Stimulated activated CD4-positive, alpha-beta T cell treated with anti-CD3 and anti-CD28 coated beads, Interleukin-1b, Interleukin-23, amount 100 ng/mL, for 1 hour (primary cell): ENCODE data around the gene SLC9A9.

Source experiments
- DNase-seq, 2 donors: peaks; one replicate each; pipeline ENCODE4 v3.0.0-alpha.2; 2020; ENCODE audit warnings: low read depth in 2 of 2

SLC9A9 gene

GRCh38 chr3:143757691-143758090 lies 90.6 kb downstream of the SLC9A9 start:
- no peak for DNase-seq

DNA sequence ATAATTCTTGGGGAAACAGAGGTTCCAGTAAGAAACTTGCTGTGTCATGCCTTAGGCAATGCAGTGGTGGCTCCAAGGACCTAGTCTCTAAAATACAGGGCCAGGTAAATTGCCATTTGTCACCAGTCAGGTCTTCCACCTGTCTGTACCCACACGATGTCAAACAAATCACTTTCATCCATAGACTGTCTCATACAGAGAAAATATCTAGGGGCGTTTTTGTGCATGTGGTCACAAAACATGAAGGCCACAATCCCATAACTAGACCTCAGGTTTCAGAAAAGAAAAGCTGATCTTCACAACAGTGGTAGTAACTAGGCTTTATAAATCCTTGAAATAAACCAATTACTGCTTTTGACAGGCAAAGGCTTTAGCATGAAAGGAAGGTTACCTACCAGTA lies 92.3 kb downstream of the SLC9A9 start:
- DNase-seq: no peak

GRCh38 chr3:143754090-143754489 lies 94.2 kb downstream of the SLC9A9 start:
- no peak for DNase-seq

GRCh38 chr3:143753456-143753855 lies 94.8 kb downstream of the SLC9A9 start:
- DNase-seq: no peak

- no peak for DNase-seq
Measured at GRCh38 chr3:143753006-143753405, 95.3 kb downstream of the SLC9A9 start.

GRCh38 chr3:143751643-143752178 lies 96.6 kb downstream of the SLC9A9 start:
- DNase-seq: no peak

DNA sequence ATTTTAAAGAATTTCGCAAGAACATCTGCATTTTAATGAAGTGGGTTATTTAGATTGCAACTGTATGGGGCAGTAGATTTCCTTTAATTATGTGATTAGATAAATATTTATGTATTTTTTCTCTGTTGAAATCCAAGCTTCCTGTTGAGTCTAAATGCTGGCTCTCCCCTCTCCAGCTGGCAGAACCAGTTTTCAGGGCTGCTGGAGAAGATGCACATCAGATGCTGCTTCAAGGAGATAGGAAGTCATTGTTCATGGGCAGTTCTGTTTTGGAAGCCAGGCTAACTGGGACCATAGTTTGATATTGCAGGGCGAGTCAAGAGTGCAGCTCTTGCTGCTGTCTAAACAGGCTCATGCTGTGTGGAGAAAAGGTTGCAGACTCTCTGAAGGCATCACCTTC lies 97.4 kb downstream of the SLC9A9 start:
- DNase-seq: no peak

DNA sequence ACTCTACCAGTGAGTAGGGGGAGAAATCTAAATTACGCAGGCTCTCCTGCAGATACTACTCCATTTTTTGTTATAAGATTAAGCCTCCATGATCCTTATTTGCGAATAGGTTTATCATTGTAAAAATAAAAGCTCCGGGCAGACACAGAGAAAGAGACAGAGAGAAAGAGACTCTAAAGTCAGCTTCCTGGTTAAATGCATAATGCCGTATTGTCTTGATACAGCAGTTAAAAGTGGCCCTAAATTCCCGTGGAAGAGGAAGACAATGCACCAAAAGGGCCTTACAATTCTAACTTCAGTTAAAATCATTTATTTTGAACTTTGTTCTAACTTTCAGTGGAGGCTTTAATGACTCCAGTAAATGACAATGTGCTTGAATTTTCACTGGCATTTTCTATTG lies 98.3 kb downstream of the SLC9A9 start:
- DNase-seq: no peak

GRCh38 chr3:143737065-143737464 lies 111.2 kb downstream of the SLC9A9 start:
- DNase-seq: no peak

GRCh38 chr3:143736205-143736997 lies 111.9 kb downstream of the SLC9A9 start:
- no peak for DNase-seq

- DNase-seq: no peak
Measured at GRCh38 chr3:143731776-143732175, 116.5 kb downstream of the SLC9A9 start.

GRCh38 chr3:143731320-143731719 lies 116.9 kb downstream of the SLC9A9 start:
- no peak for DNase-seq

GRCh38 chr3:143727391-143727790 lies 120.9 kb downstream of the SLC9A9 start:
- DNase-seq: no peak

DNA sequence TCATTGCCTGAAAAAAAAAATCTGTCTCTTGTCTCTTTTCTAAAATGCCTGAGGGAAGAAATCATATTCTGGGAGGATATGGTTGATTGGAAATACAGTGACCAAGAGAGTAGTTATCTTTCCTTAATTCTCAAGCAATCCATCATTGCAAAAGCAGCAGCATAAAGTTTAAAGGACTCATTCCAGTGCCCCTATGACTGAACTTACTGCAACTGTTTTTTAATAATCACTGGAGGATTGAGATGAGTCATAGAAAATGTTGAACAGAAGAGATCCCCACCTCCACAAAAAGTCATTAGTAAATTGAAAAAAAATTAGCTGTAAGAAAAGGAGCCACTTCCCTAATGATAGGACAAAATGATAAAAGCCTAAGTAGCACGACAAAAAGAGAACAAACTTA lies 121.5 kb downstream of the SLC9A9 start:
- DNase-seq: no peak

DNA sequence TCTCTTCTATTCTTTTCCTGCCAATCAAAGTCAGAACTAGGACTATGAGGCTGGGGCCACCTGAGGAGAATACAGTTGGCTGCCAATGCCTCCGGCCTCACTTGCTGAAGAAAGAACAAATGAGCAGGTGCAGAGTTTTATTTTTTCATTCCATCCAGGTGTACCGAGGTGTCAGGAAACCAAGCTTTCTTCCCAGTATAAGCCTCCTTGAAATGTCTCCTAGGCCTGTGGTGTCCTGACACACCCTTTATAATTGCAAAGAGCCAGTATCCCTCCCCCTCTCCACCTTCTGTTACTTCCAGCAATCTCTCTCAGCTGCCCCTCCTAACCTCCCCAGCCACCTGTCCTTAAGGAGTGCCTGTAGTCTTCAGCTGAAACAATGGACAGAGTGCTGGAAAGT lies 127.9 kb downstream of the SLC9A9 start:
- DNase-seq: no peak

GRCh38 chr3:143718463-143718862 lies 129.8 kb downstream of the SLC9A9 start:
- no peak for DNase-seq

DNA sequence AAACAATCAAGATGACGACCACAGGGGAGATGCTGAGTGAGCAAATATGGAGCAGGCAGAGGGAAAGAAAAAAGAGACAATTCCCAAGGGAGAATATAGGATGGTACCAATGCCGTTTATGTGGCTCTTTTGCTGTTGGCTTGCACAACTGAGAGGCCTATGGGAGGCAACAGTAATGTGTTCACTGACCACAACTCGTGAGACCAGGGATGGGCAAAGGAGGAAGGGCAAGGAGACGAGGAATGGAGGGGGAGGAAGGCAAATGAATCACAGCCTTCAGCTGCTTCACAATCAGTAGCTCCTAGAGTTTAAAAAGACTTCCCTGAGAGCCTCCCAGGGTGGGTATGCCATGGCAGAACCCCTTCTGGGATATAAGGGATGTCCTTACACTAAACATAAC lies 131.5 kb downstream of the SLC9A9 start:
- no peak for DNase-seq

DNA sequence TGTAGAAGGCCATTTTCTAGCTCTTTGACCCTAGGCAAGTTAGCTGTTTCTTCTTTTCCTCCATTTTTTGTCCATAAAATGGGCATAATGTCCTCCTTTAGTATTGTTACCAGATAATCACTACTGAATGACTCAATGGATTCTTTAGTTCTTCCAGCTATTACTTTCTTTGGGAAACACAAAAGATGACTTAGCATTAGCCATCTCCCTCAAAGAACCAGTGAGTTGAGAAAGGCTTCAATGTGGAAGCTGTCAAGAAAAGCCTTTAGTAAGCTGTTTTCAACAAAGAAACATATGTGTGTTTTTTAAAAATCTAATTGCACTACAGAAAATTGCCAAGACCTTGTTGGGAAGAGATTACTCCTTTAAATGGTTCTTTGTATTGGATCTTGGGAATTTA lies 135.7 kb downstream of the SLC9A9 start:
- DNase-seq: no peak

GRCh38 chr3:143707848-143708247 lies 140.4 kb downstream of the SLC9A9 start:
- DNase-seq: no peak

GRCh38 chr3:143700431-143700975 lies 147.8 kb downstream of the SLC9A9 start:
- no peak for DNase-seq

GRCh38 chr3:143699424-143699823 lies 148.8 kb downstream of the SLC9A9 start:
- DNase-seq: no peak

DNA sequence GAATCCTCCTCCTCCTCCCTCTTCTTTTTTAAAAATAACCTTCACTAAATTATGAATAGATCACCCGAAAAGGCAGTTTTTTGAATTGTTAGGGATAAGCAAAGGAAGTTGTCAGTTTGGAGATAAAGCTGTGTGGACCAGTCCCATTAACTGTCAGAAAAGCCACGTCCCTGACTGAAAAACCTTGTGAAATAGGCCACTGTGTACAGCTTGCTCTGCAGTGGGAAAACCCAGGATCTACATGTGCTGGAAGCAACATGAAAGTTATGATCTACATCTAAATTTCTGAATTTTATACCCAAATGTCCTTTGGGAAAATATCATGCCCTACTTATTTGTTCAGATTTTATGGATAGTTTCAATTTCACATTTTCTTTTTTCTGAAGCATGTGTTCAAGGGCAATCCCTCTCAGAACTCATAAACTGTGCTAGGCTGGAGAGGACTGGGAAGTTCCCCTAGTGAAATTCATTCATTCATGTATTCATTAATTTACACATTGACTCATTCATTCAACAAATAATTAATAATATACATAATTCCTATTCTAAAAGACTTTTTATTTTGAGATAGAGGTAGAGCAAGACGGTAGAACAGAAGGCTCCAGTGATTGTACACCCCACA lies 149.5 kb downstream of the SLC9A9 start:
- DNase-seq: no peak

DNA sequence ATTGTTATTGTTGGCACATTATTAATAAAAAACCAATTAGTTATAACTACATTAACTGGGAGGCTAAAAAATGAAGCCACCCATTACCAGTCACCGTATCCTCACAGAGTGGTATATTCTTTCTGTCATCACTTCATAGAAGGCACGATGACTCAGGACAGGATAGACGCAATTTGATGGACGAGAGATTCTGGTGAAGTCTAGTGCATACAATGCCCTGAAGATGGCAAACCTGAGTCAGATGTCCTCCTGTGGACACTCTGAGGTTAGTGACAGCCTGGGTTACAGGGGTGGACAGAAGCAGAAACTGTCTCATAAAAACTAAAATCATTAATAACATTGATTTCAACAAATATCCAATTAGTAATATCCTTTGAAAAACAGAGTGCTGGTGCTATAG lies 150.3 kb downstream of the SLC9A9 start:
- DNase-seq: no peak
